ENCODE data around the gene NKAIN2.
"Not testable (repeated sequence)": the region's sequence is repeated elsewhere in the genome, so short reads cannot be mapped to it uniquely, and the experiment has no call there.

Gene NKAIN2

DNA sequence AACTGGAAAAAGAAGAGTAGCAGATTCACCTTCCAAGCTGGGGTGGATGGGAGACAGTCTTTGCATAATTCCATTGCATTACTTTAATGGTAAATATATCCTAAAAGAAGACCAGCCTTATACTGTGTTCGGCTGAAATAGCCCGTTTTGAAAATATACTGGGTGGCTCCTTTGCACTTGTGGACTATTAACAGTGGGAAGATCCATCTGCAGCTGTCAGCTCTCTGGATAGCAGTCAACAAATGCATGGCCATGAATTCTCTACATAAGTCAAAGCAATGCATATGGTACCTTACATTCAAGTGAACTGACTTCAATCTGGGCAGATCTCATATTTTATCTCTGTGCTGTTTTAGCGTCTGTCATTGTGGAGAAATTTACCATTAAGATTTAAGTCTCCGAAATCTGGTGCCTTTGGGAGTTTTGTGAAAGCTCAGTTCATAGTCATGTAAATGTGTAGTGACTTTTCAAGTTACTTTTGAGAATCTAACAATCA lies 758.0 kb downstream of the NKAIN2 start:
- H3K9me3 ChIP-seq (ENCODE audit: insufficient read depth, low read length): no peaks in the 10 kb centered on the region
- TF ChIP-seq, protein P1, sequence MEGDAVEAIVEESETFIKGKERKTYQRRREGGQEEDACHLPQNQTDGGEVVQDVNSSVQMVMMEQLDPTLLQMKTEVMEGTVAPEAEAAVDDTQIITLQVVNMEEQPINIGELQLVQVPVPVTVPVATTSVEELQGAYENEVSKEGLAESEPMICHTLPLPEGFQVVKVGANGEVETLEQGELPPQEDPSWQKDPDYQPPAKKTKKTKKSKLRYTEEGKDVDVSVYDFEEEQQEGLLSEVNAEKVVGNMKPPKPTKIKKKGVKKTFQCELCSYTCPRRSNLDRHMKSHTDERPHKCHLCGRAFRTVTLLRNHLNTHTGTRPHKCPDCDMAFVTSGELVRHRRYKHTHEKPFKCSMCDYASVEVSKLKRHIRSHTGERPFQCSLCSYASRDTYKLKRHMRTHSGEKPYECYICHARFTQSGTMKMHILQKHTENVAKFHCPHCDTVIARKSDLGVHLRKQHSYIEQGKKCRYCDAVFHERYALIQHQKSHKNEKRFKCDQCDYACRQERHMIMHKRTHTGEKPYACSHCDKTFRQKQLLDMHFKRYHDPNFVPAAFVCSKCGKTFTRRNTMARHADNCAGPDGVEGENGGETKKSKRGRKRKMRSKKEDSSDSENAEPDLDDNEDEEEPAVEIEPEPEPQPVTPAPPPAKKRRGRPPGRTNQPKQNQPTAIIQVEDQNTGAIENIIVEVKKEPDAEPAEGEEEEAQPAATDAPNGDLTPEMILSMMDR (IDR thresholded peaks at IDR 0.05; ENCODE audit: insufficient read depth, low read length, poor library complexity, severe bottlenecking): no peak
- TF ChIP-seq EZH2phosphoT487 (conservative IDR thresholded peaks at IDR 0.05; ENCODE audit: low read length): no peak
- no peaks in the 10 kb centered on the region for H4K20me1 ChIP-seq (ENCODE audit: low read depth, low read length)

DNA sequence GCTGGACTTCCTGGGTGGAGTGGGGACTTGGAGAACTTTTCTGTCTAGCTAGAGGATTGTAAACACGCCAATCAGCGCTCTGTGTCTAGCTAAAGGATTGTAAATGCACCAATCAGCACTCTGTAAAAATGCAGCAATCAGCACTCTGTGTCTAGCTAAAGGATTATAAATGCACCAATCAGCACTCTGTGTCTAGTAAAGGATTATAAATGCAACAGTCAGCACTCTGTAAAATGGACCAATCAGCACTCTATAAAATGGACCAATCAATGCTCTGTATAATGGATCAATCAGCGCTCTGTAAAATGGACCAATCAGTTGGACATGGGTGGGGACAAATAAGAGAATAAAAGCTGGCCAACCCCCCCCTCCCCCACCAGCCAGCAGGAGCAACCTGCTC lies 760.5 kb downstream of the NKAIN2 start:
- H2AFZ ChIP-seq (ENCODE audit: low read depth, low read length, severe bottlenecking); H4K20me1 ChIP-seq (ENCODE audit: low read depth, low read length); H3K27me3 ChIP-seq (ENCODE audit: low read length); H3K4me2 ChIP-seq (ENCODE audit: low read depth, low read length, poor library complexity, severe bottlenecking); H3K9me3 ChIP-seq (ENCODE audit: insufficient read depth, low read length); H3K36me3 ChIP-seq (ENCODE audit: low read length); H3K9ac ChIP-seq (ENCODE audit: low read length); H3F3A ChIP-seq (ENCODE audit: insufficient read depth); H3K9me2 ChIP-seq (replicated peaks; ENCODE audit: insufficient read depth, low read length); H3K27ac ChIP-seq (ENCODE audit: low read depth, low read length); H3K4me3 ChIP-seq (ENCODE audit: insufficient read depth, low read length, poor library complexity, severe bottlenecking); H3K79me2 ChIP-seq (ENCODE audit: insufficient read depth, low read length): not testable (repeated sequence)

More for the DNA sequence above, 758.0 kb downstream of the NKAIN2 start:
- no peak overlapping the region for H2AFZ ChIP-seq (ENCODE audit: low read depth, low read length, severe bottlenecking)
- no peaks in the 10 kb centered on the region for H3F3A ChIP-seq (ENCODE audit: insufficient read depth)
- no peaks in the 10 kb centered on the region for H3K9me2 ChIP-seq (replicated peaks; ENCODE audit: insufficient read depth, low read length)
- H3K79me2 ChIP-seq (ENCODE audit: insufficient read depth, low read length): no peaks in the 10 kb centered on the region
- no peaks in the 10 kb centered on the region for H3K27me3 ChIP-seq (ENCODE audit: low read length)
- H3K4me2 ChIP-seq (ENCODE audit: low read depth, low read length, poor library complexity, severe bottlenecking): no peak overlapping the region
- H3K9ac ChIP-seq (ENCODE audit: low read length): no peak overlapping the region
- H3K4me3 ChIP-seq (ENCODE audit: insufficient read depth, low read length, poor library complexity, severe bottlenecking): no peak overlapping the region
- H3K27ac ChIP-seq (ENCODE audit: low read depth, low read length): no peak overlapping the region
- H3K36me3 ChIP-seq (ENCODE audit: low read length): no peaks in the 10 kb centered on the region

DNA sequence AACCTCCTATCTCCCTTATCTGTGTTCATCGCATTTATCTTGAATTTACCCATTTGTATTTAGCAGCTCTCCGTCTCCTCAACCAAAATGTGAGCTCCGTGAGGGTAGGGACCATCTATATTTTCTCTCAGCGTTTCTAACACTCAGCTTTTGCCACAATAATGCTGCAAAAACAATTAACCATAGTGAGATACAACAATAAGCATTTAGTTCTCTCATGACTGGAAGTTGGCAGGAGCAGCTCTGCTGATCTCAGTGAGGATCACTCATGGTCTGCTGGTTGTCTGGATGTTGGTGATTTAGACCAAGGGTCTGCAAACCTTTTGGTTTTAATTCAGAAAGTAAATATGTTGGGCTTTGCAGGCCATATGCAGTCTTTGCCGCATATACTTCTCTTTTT lies 763.7 kb downstream of the NKAIN2 start:
- no peaks in the 10 kb centered on the region for H3K36me3 ChIP-seq (ENCODE audit: low read length)
- no peaks in the 10 kb centered on the region for H3F3A ChIP-seq (ENCODE audit: insufficient read depth)
- H3K27me3 ChIP-seq (ENCODE audit: low read length): no peaks in the 10 kb centered on the region
- no peaks in the 10 kb centered on the region for H4K20me1 ChIP-seq (ENCODE audit: low read depth, low read length)
- no peak overlapping the region for H3K4me3 ChIP-seq (ENCODE audit: insufficient read depth, low read length, poor library complexity, severe bottlenecking)
- no peak overlapping the region for H2AFZ ChIP-seq (ENCODE audit: low read depth, low read length, severe bottlenecking)
- no peak overlapping the region for H3K27ac ChIP-seq (ENCODE audit: low read depth, low read length)
- H3K9ac ChIP-seq (ENCODE audit: low read length): no peak overlapping the region
- TF ChIP-seq, protein P1 (IDR thresholded peaks at IDR 0.05; ENCODE audit: insufficient read depth, low read length, poor library complexity, severe bottlenecking): no peak
- TF ChIP-seq EZH2phosphoT487 (conservative IDR thresholded peaks at IDR 0.05; ENCODE audit: low read length): no peak
- no peaks in the 10 kb centered on the region; the same call in 1 of the 2 replicates for H3K9me3 ChIP-seq (ENCODE audit: insufficient read depth, low read length)
- no peaks in the 10 kb centered on the region for H3K79me2 ChIP-seq (ENCODE audit: insufficient read depth, low read length)
- no peaks in the 10 kb centered on the region for H3K9me2 ChIP-seq (replicated peaks; ENCODE audit: insufficient read depth, low read length)
- H3K4me2 ChIP-seq (ENCODE audit: low read depth, low read length, poor library complexity, severe bottlenecking): no peak overlapping the region

DNA sequence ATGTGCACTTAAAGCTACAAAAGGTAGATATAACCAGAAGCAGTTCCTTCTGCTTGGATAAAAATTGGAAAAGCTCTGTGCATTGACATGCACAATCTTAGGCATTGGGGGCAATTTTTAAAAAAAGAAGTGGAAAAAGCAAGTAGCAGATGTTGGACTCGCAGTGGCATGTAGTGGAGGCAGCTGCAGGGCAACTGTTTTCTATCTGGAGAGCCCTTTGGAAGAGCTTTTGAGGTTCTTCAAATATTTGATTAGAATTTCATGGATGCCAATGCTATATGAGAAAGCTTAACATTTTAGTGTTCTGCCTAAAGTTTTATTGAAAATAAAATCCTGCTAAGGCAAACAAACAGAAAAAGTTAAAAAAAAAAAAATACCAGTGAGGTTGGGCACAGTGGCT lies 770.3 kb downstream of the NKAIN2 start:
- no peak overlapping the region for H3K4me2 ChIP-seq (ENCODE audit: low read depth, low read length, poor library complexity, severe bottlenecking)
- no peaks in the 10 kb centered on the region for H3F3A ChIP-seq (ENCODE audit: insufficient read depth)
- no peaks in the 10 kb centered on the region for H3K9me2 ChIP-seq (replicated peaks; ENCODE audit: insufficient read depth, low read length)
- H3K9ac ChIP-seq (ENCODE audit: low read length): no peak overlapping the region
- no peak overlapping the region for H2AFZ ChIP-seq (ENCODE audit: low read depth, low read length, severe bottlenecking)
- H3K27me3 ChIP-seq (ENCODE audit: low read length): no peaks in the 10 kb centered on the region
- no peak overlapping the region for H3K27ac ChIP-seq (ENCODE audit: low read depth, low read length)
- TF ChIP-seq, protein P1 (IDR thresholded peaks at IDR 0.05; ENCODE audit: insufficient read depth, low read length, poor library complexity, severe bottlenecking): no peak
- TF ChIP-seq EZH2phosphoT487 (conservative IDR thresholded peaks at IDR 0.05; ENCODE audit: low read length): no peak
- no peaks in the 10 kb centered on the region for H4K20me1 ChIP-seq (ENCODE audit: low read depth, low read length)
- no peaks in the 10 kb centered on the region for H3K36me3 ChIP-seq (ENCODE audit: low read length)
- H3K79me2 ChIP-seq (ENCODE audit: insufficient read depth, low read length): no peaks in the 10 kb centered on the region
- H3K9me3 ChIP-seq (ENCODE audit: insufficient read depth, low read length): no peaks in the 10 kb centered on the region; the same call in 1 of the 2 replicates
- H3K4me3 ChIP-seq (ENCODE audit: insufficient read depth, low read length, poor library complexity, severe bottlenecking): no peak overlapping the region
